GM13976 (cell line): ENCODE results near the gene SPSB2.
"Not testable (repeated sequence)": the region's sequence is repeated elsewhere in the genome, so short reads cannot be mapped to it uniquely, and the experiment has no call there.

Source experiments
- DNase-seq: peaks from one replicate; pipeline ENCODE4 v3.0.0; 2012; ENCODE audit warnings: low spot score
- CTCF ChIP-seq: IDR thresholded peaks from 2 replicates; pipeline ENCODE4 v1.5.1; 2012; ENCODE audit warnings: borderline replicate concordance, mild to moderate bottlenecking; ENCODE audit not compliant: insufficient read depth; ENCODE audit errors: extremely low read depth, missing control alignments, control extremely low read depth
- in situ Hi-C: fragments of 300-500 bp; cut with MboI; formaldehyde crosslinking; loops from one replicate; pipeline ENCODE4 v1.12.0; 2022; ENCODE audit warnings: low sequenced_read_pairs, mixed read lengths, inconsistent platforms; ENCODE audit not compliant: unreplicated experiment

The SPSB2 gene

GRCh38 chr12:6896846-6897435, 23.8 kb upstream of the SPSB2 start:
- in situ Hi-C loops, result no loop called here
- DNase-seq, result no peak
- TF ChIP-seq CTCF, result no peak

GRCh38 chr12:6894321-6894720, 21.2 kb upstream of the SPSB2 start:
- DNase-seq, result no peak
- TF ChIP-seq CTCF, result no peak
- in situ Hi-C loops, result no loop called here

GRCh38 chr12:6892683-6893082, 19.6 kb upstream of the SPSB2 start:
- DNase-seq, in situ Hi-C loops: not testable (repeated sequence)

- peak; percentile 38 for DNase-seq
- in situ Hi-C loops, result no loop called here
- TF ChIP-seq CTCF, result no peak
Observed at GRCh38 chr12:6891646-6892001, 18.5 kb upstream of the SPSB2 start.

GRCh38 chr12:6890789-6891645, 17.9 kb upstream of the SPSB2 start:
- peak; percentile 99 for DNase-seq
- peak; percentile 92 for TF ChIP-seq CTCF
- in situ Hi-C loops, result no loop called here

- in situ Hi-C loops, DNase-seq: not testable (repeated sequence)
Observed at GRCh38 chr12:6889775-6890573, 16.9 kb upstream of the SPSB2 start.

- in situ Hi-C loops, DNase-seq: not testable (repeated sequence)
Observed at GRCh38 chr12:6888794-6889193, 15.7 kb upstream of the SPSB2 start.

- DNase-seq, result no peak
- TF ChIP-seq CTCF, result no peak
- in situ Hi-C loops, result no loop called here
Observed at GRCh38 chr12:6888360-6888759, 15.3 kb upstream of the SPSB2 start.
